GM23248 (cell line): ENCODE measurements around the gene NMRK1. TPM values are rescaled to one million over a fixed set of nuclear protein-coding genes. Genes with fewer than 3 reads are reported as not detected.

Experiments used
- DNase-seq: peaks from one replicate; pipeline ENCODE4 v3.0.0-alpha.2; 2015
- H2AFZ ChIP-seq: fragments of 200-600 bp; sonication (generic); 2 replicates; pipeline ENCODE4 v1.6.1; 2016; ENCODE audit warnings: antibody characterized with exemption
- H3F3A ChIP-seq: fragments of 200-600 bp; sonication (generic); 2 replicates; pipeline ENCODE4 v1.6.1; 2016; ENCODE audit warnings: mild to moderate bottlenecking, antibody characterized with exemption, mixed run types; ENCODE audit not compliant: insufficient read depth
- H3K27ac ChIP-seq: fragments of 200-600 bp; sonication (generic); 2 replicates; pipeline ENCODE4 v1.5.1; 2016; ENCODE audit warnings: mild to moderate bottlenecking
- H3K27me3 ChIP-seq: fragments of 200-600 bp; sonication (generic); replicated peaks from 2 replicates; pipeline ENCODE4 v1.6.1; 2016; ENCODE audit warnings: mild to moderate bottlenecking; ENCODE audit not compliant: insufficient read depth
- H3K36me3 ChIP-seq: fragments of 200-600 bp; sonication (generic); 2 replicates; pipeline ENCODE4 v1.6.1; 2016; ENCODE audit warnings: low read depth, mild to moderate bottlenecking
- H3K4me1 ChIP-seq: fragments of 200-600 bp; sonication (generic); 2 replicates; pipeline ENCODE4 v1.6.1; 2016; ENCODE audit warnings: mild to moderate bottlenecking; ENCODE audit not compliant: insufficient read depth
- H3K4me2 ChIP-seq: fragments of 200-600 bp; sonication (generic); one replicate; pipeline ENCODE4 v1.6.1; 2016; ENCODE audit warnings: mild to moderate bottlenecking; ENCODE audit not compliant: unreplicated experiment
- H3K4me3 ChIP-seq: fragments of 200-600 bp; sonication (generic); 2 replicates; pipeline ENCODE4 v1.5.1; 2016; ENCODE audit warnings: mild to moderate bottlenecking
- H3K79me2 ChIP-seq: fragments of 200-600 bp; sonication (generic); 2 replicates; pipeline ENCODE4 v1.6.1; 2016; ENCODE audit warnings: mild to moderate bottlenecking; ENCODE audit not compliant: insufficient read depth
- H3K9ac ChIP-seq: fragments of 200-600 bp; sonication (generic); 2 replicates; pipeline ENCODE4 v1.6.1; 2016; ENCODE audit warnings: mild to moderate bottlenecking
- H3K9me2 ChIP-seq: fragments of 200-600 bp; sonication (generic); 2 replicates; pipeline ENCODE4 v1.6.1; 2016; ENCODE audit warnings: mixed run types, mild to moderate bottlenecking, moderate library complexity; ENCODE audit not compliant: insufficient read depth
- H3K9me3 ChIP-seq: fragments of 200-600 bp; sonication (generic); one replicate; pipeline ENCODE4 v1.6.1; 2017; ENCODE audit warnings: low read depth
- H4K20me1 ChIP-seq: fragments of 200-600 bp; sonication (generic); 2 replicates; pipeline ENCODE4 v1.6.0; 2016; ENCODE audit not compliant: insufficient read depth
- EZH2 ChIP-seq: fragments of 200-600 bp; sonication (generic); IDR thresholded peaks from 2 replicates; pipeline ENCODE4 v1.6.1; 2018; ENCODE audit warnings: antibody characterized with exemption, mild to moderate bottlenecking; ENCODE audit not compliant: insufficient read depth, poor library complexity, severe bottlenecking
- EZH2phosphoT487 ChIP-seq: fragments of 200-600 bp; sonication (generic); IDR thresholded peaks from 2 replicates; pipeline ENCODE4 v1.6.1; 2018; ENCODE audit warnings: antibody characterized with exemption, moderate library complexity, mild to moderate bottlenecking, low read depth; ENCODE audit not compliant: insufficient read depth
- WGBS, 2 experiments: methylation state at CpG; one replicate each; pipeline ENCODE4 v1.1.6; 2015 to 2017; ENCODE audit warnings: low lambda C conversion rate in 2 of 2, low coverage in 1 of 2; ENCODE audit errors: missing lambda C conversion rate in 2 of 2; 5-methylcytosine and 5-hydroxymethylcytosine counted together
- in situ Hi-C: fragments of 300-500 bp; cut with MboI; formaldehyde crosslinking; loops from 2 replicates; pipeline ENCODE4 v1.15.0; 2020
- polyA plus RNA-seq: library from polyadenylated mRNA; unstranded; fragments of >200 nt; fragmentation: Nextera tagmentation; extraction: Ambion mirVana; gene quantifications from 2 replicates; pipeline ENCODE4 v1.2.1, GENCODE V29; 2016
- total RNA-seq: library from RNA; depleted of rRNA; stranded (reverse); fragments of >200 nt; shearing (Covaris generic); gene quantifications from 2 replicates; pipeline ENCODE4 v1.2.3, GENCODE V29; 2014

The NMRK1 gene
- total and polyA plus RNA-seq, 2 experiments from 2014 or later: 16.6 to 29.2 TPM

DNA sequence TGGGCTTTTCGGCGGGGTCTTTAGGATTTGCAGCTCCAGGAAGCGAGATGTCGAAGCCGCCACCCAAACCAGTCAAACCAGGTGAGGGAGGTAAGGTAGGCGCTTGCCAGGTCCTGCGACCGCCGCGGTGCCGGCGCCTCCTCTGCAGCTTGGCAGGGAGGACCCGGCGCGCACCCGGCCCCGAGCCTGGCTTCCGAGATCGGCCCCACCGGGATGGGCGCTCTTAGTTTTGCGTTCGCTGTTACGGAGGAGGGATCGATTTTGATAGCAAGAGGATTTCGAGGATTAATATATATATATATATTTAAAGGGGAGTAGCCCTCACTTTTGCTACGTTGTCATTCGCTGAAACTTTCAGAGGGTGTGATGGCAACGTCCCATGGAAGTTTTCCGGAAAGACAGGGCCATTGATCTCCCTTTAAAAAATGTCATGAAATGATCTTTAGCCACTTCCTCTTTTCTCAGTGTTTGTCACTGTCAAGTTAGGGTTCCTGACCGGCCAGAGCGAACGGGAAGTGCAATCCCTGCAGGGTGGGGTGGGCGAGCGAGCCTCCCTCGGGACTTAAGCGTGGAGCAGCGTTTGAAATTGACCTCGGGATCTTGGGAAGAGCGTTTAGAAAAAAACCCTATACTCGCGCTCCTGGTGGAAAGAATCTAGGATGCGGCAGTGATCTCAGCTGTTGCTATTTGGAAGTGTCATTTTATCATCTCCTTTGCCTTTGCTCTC lies 854 bp upstream of the NMRK1 start:
- Histone ChIP-seq H3K9me3 (no peaks in the 10 kb centered on the region), H3F3A (0 out of 2 replicates have a peak, but pooled peaks cover 7% of the 10 kb centered on the region), H3K9ac (peak overlapping the region; percentile 88), H3K27me3 (no peaks in the 10 kb centered on the region), H3K4me3 (peak overlapping the region; percentile 92), H3K79me2 (peaks cover 59% of the 10 kb centered on the region), H3K9me2 (no peaks in the 10 kb centered on the region), H3K36me3 (no peaks in the 10 kb centered on the region), H2AFZ (peak overlapping the region; percentile 92), H4K20me1 (no peaks in the 10 kb centered on the region), H3K4me1 (peaks cover 21% of the 10 kb centered on the region), H3K27ac (peak overlapping the region; percentile 76), H3K4me2 (peak overlapping the region; percentile 90)
- TF ChIP-seq EZH2phosphoT487 (no peak), EZH2 (no peak)
- in situ Hi-C loops: no loop called here
- DNase-seq: peak; percentile 87
- WGBS, 2 experiments: 0% methylated on average over 41 to 43 of the region's 43 CpGs

DNA sequence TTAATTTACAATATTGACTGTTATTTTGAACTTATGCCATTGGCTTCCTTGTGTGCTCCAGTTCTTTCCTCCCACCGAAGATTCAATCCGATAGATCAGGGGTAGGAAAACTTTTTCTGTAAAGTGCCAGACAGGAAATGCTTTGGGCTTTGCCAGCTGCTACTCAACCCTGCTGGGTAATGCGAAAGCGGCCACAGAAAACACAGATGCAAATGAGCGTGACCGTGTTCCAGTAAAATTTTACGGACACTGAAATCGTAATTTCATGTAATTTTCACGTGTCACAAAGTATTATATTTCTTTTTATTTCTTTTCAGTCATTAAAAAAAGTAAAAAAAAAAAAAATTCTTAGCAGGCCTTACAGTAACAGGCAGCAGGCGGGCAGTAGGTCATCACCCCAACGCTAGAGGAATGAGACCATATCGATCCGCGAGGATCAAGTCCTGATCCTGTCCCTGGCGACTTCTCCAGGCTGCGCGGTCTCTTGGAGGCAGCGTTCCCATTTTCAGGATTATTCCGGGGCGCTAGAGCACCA lies 599 bp downstream of the NMRK1 start:
- Histone ChIP-seq H3F3A (0 out of 2 replicates have a peak, but pooled peaks cover 7% of the 10 kb centered on the region), H3K9ac (peak overlapping the region; percentile 83), H3K4me1 (peaks cover 21% of the 10 kb centered on the region), H3K9me2 (no peaks in the 10 kb centered on the region), H3K4me3 (peak overlapping the region; percentile 84), H4K20me1 (no peaks in the 10 kb centered on the region), H2AFZ (peak overlapping the region; percentile 95), H3K9me3 (no peaks in the 10 kb centered on the region), H3K79me2 (peaks cover 45% of the 10 kb centered on the region), H3K27ac (peak overlapping the region; percentile 59), H3K4me2 (peak overlapping the region; percentile 69), H3K27me3 (no peaks in the 10 kb centered on the region), H3K36me3 (no peaks in the 10 kb centered on the region)
- TF ChIP-seq EZH2: no peak
- TF ChIP-seq EZH2phosphoT487: no peak
- 1 to 2% methylated on average over 20 of the region's 20 CpGs for WGBS, 2 experiments
- peak; percentile 78 for DNase-seq
- in situ Hi-C loops: no loop called here

- H3K9me2 ChIP-seq: no peaks in the 10 kb centered on the region
- peak; percentile 5 for DNase-seq
- H3K4me2 ChIP-seq: peak overlapping the region; percentile 69
- 0 out of 2 replicates have a peak, but pooled peaks cover 7% of the 10 kb centered on the region for H3F3A ChIP-seq
- TF ChIP-seq EZH2phosphoT487: no peak
- no peak for TF ChIP-seq EZH2
- no peaks in the 10 kb centered on the region for H3K9me3 ChIP-seq
- H3K27me3 ChIP-seq: no peaks in the 10 kb centered on the region
- peak overlapping the region; percentile 83 for H3K9ac ChIP-seq
- in situ Hi-C loops: no loop called here
- H3K79me2 ChIP-seq: peaks cover 38% of the 10 kb centered on the region
- no peaks in the 10 kb centered on the region for H4K20me1 ChIP-seq
- peak overlapping the region; percentile 59 for H3K27ac ChIP-seq
- no peaks in the 10 kb centered on the region for H3K36me3 ChIP-seq
- peak overlapping the region; percentile 95 for H2AFZ ChIP-seq
- H3K4me1 ChIP-seq: peaks cover 21% of the 10 kb centered on the region
- 51 to 55% methylated on average over 16 of the region's 16 CpGs for WGBS, 2 experiments
- peak overlapping the region; percentile 84 for H3K4me3 ChIP-seq
These were observed 1.2 kb downstream of the NMRK1 start for GRCh38 chr9:75086541-75087288.

GRCh38 chr9:75085640-75086039 lies 2.3 kb downstream of the NMRK1 start:
- 86 to 94% methylated on average over 1 of the region's 1 CpG for WGBS, 2 experiments
- DNase-seq: no peak
- in situ Hi-C loops: no loop called here
- no peak overlapping the region for H3K4me3 ChIP-seq
- no peaks in the 10 kb centered on the region for H3K9me3 ChIP-seq
- no peaks in the 10 kb centered on the region for H3K36me3 ChIP-seq
- TF ChIP-seq EZH2 (no peak), EZH2phosphoT487 (no peak)
- no peak overlapping the region for H2AFZ ChIP-seq
- H3K27ac ChIP-seq: no peak overlapping the region
- H3F3A ChIP-seq: 0 out of 2 replicates have a peak, but pooled peaks cover 7% of the 10 kb centered on the region
- H3K9ac ChIP-seq: no peak overlapping the region
- no peaks in the 10 kb centered on the region for H4K20me1 ChIP-seq
- H3K4me1 ChIP-seq: peaks cover 21% of the 10 kb centered on the region
- H3K79me2 ChIP-seq: peaks cover 28% of the 10 kb centered on the region
- H3K9me2 ChIP-seq: no peaks in the 10 kb centered on the region
- H3K27me3 ChIP-seq: no peaks in the 10 kb centered on the region
- no peak overlapping the region for H3K4me2 ChIP-seq
